IPS-18a (cell line): ENCODE measurements around the gene FGFR4.
"Not testable (repeated sequence)": the region's sequence is repeated elsewhere in the genome, so short reads cannot be mapped to it uniquely, and the experiment has no call there.

Experiments
- H3K27ac ChIP-seq: one replicate; pipeline ENCODE4 v1.5.1; 2013; ENCODE audit warnings: low read length
- H3K27me3 ChIP-seq: one replicate; pipeline ENCODE4 v1.6.1; 2013; ENCODE audit warnings: mild to moderate bottlenecking, low read length; ENCODE audit not compliant: control insufficient read depth, insufficient read depth
- H3K36me3 ChIP-seq: one replicate; pipeline ENCODE4 v1.6.1; 2013; ENCODE audit warnings: low read depth, low read length; ENCODE audit not compliant: control insufficient read depth
- H3K4me1 ChIP-seq: one replicate; pipeline ENCODE4 v1.6.1; 2013; ENCODE audit warnings: low read depth, low read length; ENCODE audit not compliant: control insufficient read depth
- H3K4me3 ChIP-seq: one replicate; pipeline ENCODE4 v1.5.1; 2013; ENCODE audit warnings: low read length
- H3K9ac ChIP-seq: one replicate; pipeline ENCODE4 v1.6.1; 2013; ENCODE audit warnings: mild to moderate bottlenecking, low read length, moderate library complexity
- H3K9me3 ChIP-seq: one replicate; pipeline ENCODE4 v1.6.1; 2013; ENCODE audit warnings: low read depth, low read length; ENCODE audit not compliant: control insufficient read depth

FGFR4 gene

DNA sequence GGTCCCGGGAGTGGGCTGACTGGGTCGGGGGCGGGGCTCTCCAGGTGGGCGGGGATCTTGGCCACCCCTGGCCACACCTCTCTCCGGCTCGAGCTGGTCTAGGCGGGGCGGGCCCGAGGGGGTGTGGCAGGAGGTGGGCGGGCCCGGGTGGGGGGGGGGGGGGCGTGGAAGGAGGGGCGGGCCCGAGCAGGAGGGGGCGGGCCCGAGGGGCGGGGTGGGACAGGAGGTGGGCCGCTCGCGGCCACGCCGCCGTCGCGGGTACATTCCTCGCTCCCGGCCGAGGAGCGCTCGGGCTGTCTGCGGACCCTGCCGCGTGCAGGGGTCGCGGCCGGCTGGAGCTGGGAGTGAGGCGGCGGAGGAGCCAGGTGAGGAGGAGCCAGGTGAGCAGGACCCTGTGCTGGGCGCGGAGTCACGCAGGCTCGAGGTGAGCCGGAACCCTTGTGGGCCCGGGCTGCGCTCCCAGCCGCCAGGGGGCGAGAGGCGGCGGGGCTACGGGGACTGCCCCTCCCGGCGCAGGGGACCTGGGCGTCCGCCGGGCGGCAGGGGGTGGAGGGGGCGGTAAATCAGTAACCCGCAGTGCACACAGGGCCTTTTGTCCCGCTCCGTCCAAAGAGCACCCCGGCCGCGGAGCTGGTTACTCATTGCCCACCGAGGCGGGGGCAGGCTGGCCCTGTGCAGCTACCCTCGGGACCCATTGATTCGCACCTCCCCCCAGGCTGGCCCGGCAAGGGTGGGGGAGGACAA, at the start of gene FGFR4:
Gene FGFR4 (plus strand): TSS at position 262 of the 744 bp plus-strand sequence. CDS start 2,688 bp downstream, outside the sequence.
- H3K36me3 ChIP-seq, result peaks cover 10% of the 10 kb centered on the region
- H3K4me3 ChIP-seq, result peak within 1 kb of the TSS; percentile 69
- H3K9me3 ChIP-seq, result no peaks in the 10 kb centered on the region
- no peaks in the 10 kb centered on the region for H3K27me3 ChIP-seq
- no peak within 1 kb of the TSS for H3K27ac ChIP-seq
- H3K4me1 ChIP-seq, result peaks cover 6% of the 10 kb centered on the region
- H3K9ac ChIP-seq, result peak within 1 kb of the TSS; percentile 65

DNA sequence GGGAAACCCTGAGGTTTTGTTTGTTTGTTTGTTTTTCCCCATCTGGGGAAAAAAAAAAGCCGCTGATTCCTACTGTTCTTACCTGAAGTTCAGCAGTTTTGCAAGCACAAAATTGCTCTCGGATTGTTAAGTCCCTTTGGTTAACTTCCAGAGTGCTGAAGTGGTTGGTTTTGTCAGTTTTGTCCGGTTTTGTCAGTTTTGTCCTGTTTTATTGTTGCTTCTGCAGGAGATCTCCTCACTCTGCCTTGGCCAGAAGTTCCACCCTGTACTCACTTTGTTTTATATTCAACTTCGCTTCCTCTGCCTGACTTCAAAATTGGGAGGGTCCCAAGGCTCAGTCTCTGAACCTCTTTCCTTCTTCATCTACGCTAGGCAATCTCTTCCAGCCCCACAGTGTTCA, 49.8 kb upstream of the FGFR4 start:
- H3K27ac ChIP-seq, result no peak overlapping the region
- no peaks in the 10 kb centered on the region for H3K9me3 ChIP-seq
- H3K27me3 ChIP-seq, result no peaks in the 10 kb centered on the region
- H3K9ac ChIP-seq, result no peak overlapping the region
- no peak overlapping the region for H3K4me3 ChIP-seq
- peaks cover 9% of the 10 kb centered on the region for H3K36me3 ChIP-seq
- H3K4me1 ChIP-seq, result peaks cover 11% of the 10 kb centered on the region

DNA sequence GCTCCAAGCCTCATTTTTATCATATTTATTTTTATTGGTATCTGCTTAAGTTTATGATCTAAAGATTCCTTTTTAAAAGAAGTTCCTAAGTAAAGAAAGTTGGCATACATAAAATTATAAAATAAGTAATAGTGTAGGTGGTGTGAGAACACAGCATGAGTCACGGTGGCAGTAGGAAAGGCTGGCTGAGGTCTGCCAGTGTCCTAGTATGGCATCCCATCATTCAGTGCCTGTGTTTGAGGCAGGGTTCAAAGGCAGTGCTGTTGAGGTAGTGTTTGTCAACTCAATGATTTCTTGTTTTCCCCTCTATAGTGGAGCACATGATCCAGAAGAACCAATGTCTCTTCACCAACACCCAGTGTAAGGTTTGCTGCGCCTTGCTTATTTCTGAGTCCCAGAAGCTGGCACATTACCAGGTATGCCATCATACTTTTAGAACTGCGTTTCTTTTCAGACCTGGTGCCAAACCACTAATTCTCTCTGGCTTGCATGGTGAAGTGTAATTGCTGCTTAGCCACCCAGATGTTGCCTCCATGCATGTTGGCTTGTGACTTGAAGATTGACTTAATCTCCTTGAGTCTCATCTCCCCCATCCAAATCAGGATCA, 45.8 kb upstream of the FGFR4 start:
- Histone ChIP-seq H3K9me3 (no peaks in the 10 kb centered on the region), H3K27ac (no peak overlapping the region), H3K4me1 (peaks cover 7% of the 10 kb centered on the region), H3K4me3 (no peak overlapping the region), H3K9ac (no peak overlapping the region), H3K27me3 (no peaks in the 10 kb centered on the region), H3K36me3 (peaks cover 29% of the 10 kb centered on the region)

DNA sequence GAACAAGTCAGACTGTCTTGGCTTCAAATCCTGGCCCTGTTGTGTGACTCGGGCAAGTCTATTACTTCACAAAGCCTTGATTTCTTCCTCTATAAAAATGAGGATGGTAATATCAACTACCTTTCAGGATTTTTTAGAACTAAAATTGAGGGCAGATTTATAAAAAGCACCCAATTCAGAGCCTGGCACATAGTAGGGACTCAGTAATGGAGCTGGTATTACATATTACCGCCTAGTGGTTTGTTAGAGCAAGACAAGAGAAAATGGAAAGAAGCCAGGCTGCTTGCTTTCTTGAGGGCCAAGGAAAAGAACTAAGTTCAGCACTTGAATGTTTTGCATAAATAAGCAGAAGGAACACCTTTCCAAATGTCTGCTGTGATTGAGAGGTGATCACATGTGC, 44.8 kb upstream of the FGFR4 start:
- H3K9ac ChIP-seq, result no peak overlapping the region
- H3K4me3 ChIP-seq, result no peak overlapping the region
- H3K4me1 ChIP-seq, result no peaks in the 10 kb centered on the region
- H3K9me3 ChIP-seq, result no peaks in the 10 kb centered on the region
- H3K27me3 ChIP-seq, result no peaks in the 10 kb centered on the region
- peaks cover 31% of the 10 kb centered on the region for H3K36me3 ChIP-seq
- no peak overlapping the region for H3K27ac ChIP-seq

- H3K27ac ChIP-seq, result no peak overlapping the region
- no peaks in the 10 kb centered on the region for H3K9me3 ChIP-seq
- peaks cover 35% of the 10 kb centered on the region for H3K36me3 ChIP-seq
- no peak overlapping the region for H3K9ac ChIP-seq
- H3K27me3 ChIP-seq, result no peaks in the 10 kb centered on the region
- H3K4me3 ChIP-seq, result no peak overlapping the region
- no peaks in the 10 kb centered on the region for H3K4me1 ChIP-seq
These were observed 43.6 kb upstream of the FGFR4 start for GRCh38 chr5:177043114-177043513.

GRCh38 chr5:177043958-177044357, 42.8 kb upstream of the FGFR4 start:
- Histone ChIP-seq H3K36me3 (peaks cover 38% of the 10 kb centered on the region), H3K9ac (no peak overlapping the region), H3K27ac (no peak overlapping the region), H3K4me1 (no peaks in the 10 kb centered on the region), H3K4me3 (no peak overlapping the region), H3K9me3 (no peaks in the 10 kb centered on the region), H3K27me3 (no peaks in the 10 kb centered on the region)

DNA sequence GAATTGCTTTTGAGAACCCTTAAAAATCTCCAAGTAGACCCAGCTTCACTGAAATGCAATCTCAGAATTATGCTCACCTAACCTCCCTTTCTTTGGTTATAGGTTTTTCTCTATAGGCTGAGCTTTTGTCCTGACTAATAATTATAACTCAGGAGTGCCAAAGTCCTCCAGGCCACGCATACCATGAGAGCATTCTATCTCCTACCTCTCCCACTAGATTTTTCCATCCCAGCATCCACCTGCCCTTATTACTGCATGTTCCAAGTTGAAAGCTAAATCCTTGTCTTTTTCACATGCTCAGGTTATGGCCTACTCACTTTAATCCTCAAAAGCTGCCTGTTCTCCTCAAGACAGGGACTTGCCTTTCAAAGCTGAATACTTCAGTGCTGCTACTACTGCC, 42.1 kb upstream of the FGFR4 start:
- Histone ChIP-seq H3K4me1 (no peaks in the 10 kb centered on the region), H3K27ac (no peak overlapping the region), H3K36me3 (peaks cover 38% of the 10 kb centered on the region), H3K4me3 (no peak overlapping the region), H3K27me3 (no peaks in the 10 kb centered on the region), H3K9me3 (no peaks in the 10 kb centered on the region), H3K9ac (no peak overlapping the region)

GRCh38 chr5:177045631-177046030, 41.1 kb upstream of the FGFR4 start:
- Histone ChIP-seq H3K9me3 (no peaks in the 10 kb centered on the region), H3K36me3 (peaks cover 44% of the 10 kb centered on the region), H3K9ac (no peak overlapping the region), H3K27me3 (no peaks in the 10 kb centered on the region), H3K4me1 (no peaks in the 10 kb centered on the region), H3K27ac (no peak overlapping the region), H3K4me3 (no peak overlapping the region)

DNA sequence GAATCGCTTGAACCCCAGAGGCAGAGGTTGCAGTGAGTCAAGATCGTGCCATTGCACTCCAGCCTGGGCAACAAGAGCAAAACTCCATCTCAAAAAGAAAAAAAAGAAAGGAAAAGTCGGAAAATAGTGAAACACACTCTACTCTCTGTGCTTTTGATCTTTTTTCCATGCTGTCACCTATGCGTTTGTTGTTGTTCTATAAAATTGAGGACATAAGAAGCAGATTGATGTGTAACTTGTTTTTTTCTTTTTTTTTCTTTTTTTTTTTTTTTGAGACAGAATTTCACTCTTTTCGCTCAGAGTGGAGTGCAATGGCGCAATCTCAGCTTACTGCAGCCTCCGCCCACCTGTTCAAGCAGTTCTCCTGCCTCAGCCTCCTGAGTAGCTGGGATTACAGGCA, 38.2 kb upstream of the FGFR4 start:
- H3K27ac ChIP-seq, H3K9me3 ChIP-seq, H3K9ac ChIP-seq, H3K4me1 ChIP-seq, H3K4me3 ChIP-seq, H3K27me3 ChIP-seq: not testable (repeated sequence)
- peaks cover 47% of the 10 kb centered on the region for H3K36me3 ChIP-seq

DNA sequence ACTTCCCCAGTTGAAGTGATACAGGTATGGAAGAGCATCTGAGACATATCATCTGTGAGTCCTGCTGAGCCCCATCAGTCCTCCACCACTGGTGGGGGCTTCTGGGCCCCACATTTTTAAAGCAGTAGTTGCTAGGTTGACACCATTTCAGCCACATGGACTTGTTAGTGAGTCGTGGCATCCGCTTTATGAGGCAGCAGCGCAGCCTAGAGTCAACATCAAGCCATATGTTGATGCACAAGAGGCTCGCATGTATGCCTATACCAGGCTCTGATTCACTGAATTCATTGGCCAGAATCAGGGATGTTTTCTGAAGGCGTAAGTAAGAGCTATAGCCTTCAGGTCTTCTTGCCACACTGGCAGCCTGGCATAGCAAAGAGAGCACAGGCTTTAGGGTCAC, 37.4 kb upstream of the FGFR4 start:
- Histone ChIP-seq H3K9me3 (no peaks in the 10 kb centered on the region), H3K27ac (no peak overlapping the region), H3K9ac (no peak overlapping the region), H3K4me3 (no peak overlapping the region), H3K36me3 (peaks cover 43% of the 10 kb centered on the region), H3K27me3 (no peaks in the 10 kb centered on the region), H3K4me1 (no peaks in the 10 kb centered on the region)

- no peak overlapping the region for H3K4me3 ChIP-seq
- no peak overlapping the region for H3K27ac ChIP-seq
- no peak overlapping the region for H3K9ac ChIP-seq
- H3K9me3 ChIP-seq, result no peaks in the 10 kb centered on the region
- H3K4me1 ChIP-seq, result no peaks in the 10 kb centered on the region
- no peaks in the 10 kb centered on the region for H3K27me3 ChIP-seq
- peaks cover 22% of the 10 kb centered on the region for H3K36me3 ChIP-seq
These were observed 22.0 kb upstream of the FGFR4 start for GRCh38 chr5:177064500-177065277.
